Vagina (tissue), 2 donors: ENCODE measurements around the gene GATA2. TPM values are rescaled to one million over a fixed set of nuclear protein-coding genes. Genes with fewer than 3 reads are reported as not detected.

Experiments
- DNase-seq, 2 donors: peaks; one replicate each; pipeline ENCODE4 v3.0.0-alpha.2; 2017; ENCODE audit errors: extremely low spot score in 2 of 2
- H3K27ac ChIP-seq: fragments of 200-600 bp; sonication (generic); one replicate; pipeline ENCODE4 v1.5.1; 2019
- H3K27me3 ChIP-seq: fragments of 200-600 bp; sonication (generic); one replicate; pipeline ENCODE4 v1.5.1; 2019
- H3K36me3 ChIP-seq, 2 donors: fragments of 200-600 bp; sonication (generic); one replicate each; pipeline ENCODE4 v1.5.1; 2017 to 2019
- H3K4me1 ChIP-seq: fragments of 200-600 bp; sonication (generic); one replicate; pipeline ENCODE4 v1.5.1; 2019
- H3K4me3 ChIP-seq, 2 donors: fragments of 200-600 bp; sonication (generic); 1 replicate in 1 of 2; 2 replicates in 1 of 2; pipeline ENCODE4 v1.5.1; 2016 to 2019
- H3K9me3 ChIP-seq: fragments of 200-600 bp; sonication (generic); one replicate; pipeline ENCODE4 v1.5.1; 2019
- CTCF ChIP-seq, 3 experiments: fragments of 450-650 bp in 2 of 3; fragments of 200-600 bp in 1 of 3; sonication (generic) in 1 of 3; IDR thresholded peaks; one replicate each; pipeline ENCODE4 v1.5.1; 2017 to 2019; ENCODE audit warnings: antibody characterized with exemption in 3 of 3, mild to moderate bottlenecking in 2 of 3, moderate library complexity in 2 of 3
- POLR2A ChIP-seq, 2 donors: fragments of 450-650 bp; IDR thresholded peaks; one replicate each; pipeline ENCODE4 v1.6.1; 2017; ENCODE audit warnings: antibody characterized with exemption in 2 of 2, mild to moderate bottlenecking in 2 of 2, moderate library complexity in 2 of 2
- POLR2AphosphoS5 ChIP-seq, 2 donors: sonication (generic); formaldehyde crosslinking; IDR thresholded peaks; one replicate each; pipeline ENCODE4 v1.9.0; 2017; ENCODE audit warnings: antibody characterized with exemption in 2 of 2, mild to moderate bottlenecking in 2 of 2, low read depth in 1 of 2; ENCODE audit not compliant: insufficient read depth in 1 of 2
- intact Hi-C: fragments of 100-400 bp; cut with DNase I; formaldehyde crosslinking; loops from one replicate; pipeline ENCODE4 v1.15.1; 2023
- total RNA-seq: library from RNA; depleted of rRNA; stranded (reverse); fragments of >200 nt; gene quantifications from one replicate; pipeline ENCODE4 v1.2.3, GENCODE V29; 2016

Gene GATA2
- total RNA-seq, 1 donor from 2014 or later: 50.6 TPM

GRCh38 chr3:128478576-128479506 is 14.2 kb downstream of the GATA2 start:
- H3K36me3 ChIP-seq: peaks cover 0 to 9% of the 10 kb centered on the region in 2 donors
- TF ChIP-seq POLR2A (IDR thresholded peaks at IDR 0.05): no peak
- TF ChIP-seq POLR2AphosphoS5 (IDR thresholded peaks at IDR 0.05; ENCODE audit: insufficient read depth in 1 of 2, low read depth in 1 of 2): no peak
- no peak for TF ChIP-seq CTCF (IDR thresholded peaks at IDR 0.05)
- no peaks in the 10 kb centered on the region for H3K27me3 ChIP-seq

GRCh38 chr3:128476659-128477058 is 16.3 kb downstream of the GATA2 start:
- intact Hi-C loops: no loop called here
- no peaks in the 10 kb centered on the region for H3K27me3 ChIP-seq

More at GRCh38 chr3:128478576-128479506, 14.2 kb downstream of the GATA2 start:
- H3K9me3 ChIP-seq: no peaks in the 10 kb centered on the region
- no peak overlapping the region for H3K27ac ChIP-seq
- no peak overlapping the region for H3K4me3 ChIP-seq
- no peak for DNase-seq
- H3K4me1 ChIP-seq: peaks cover 19% of the 10 kb centered on the region
- intact Hi-C loops: no loop called here

GRCh38 chr3:128475355-128475754 is 17.6 kb downstream of the GATA2 start:
- Histone ChIP-seq H3K27me3 (no peaks in the 10 kb centered on the region), H3K36me3 (peaks cover 0 to 2% of the 10 kb centered on the region in 2 donors), H3K9me3 (no peaks in the 10 kb centered on the region), H3K4me3 (no peak overlapping the region), H3K27ac (no peak overlapping the region), H3K4me1 (no peaks in the 10 kb centered on the region)
- intact Hi-C loops: no loop called here
- DNase-seq: no peak
- TF ChIP-seq CTCF (IDR thresholded peaks at IDR 0.05) (no peak), POLR2A (IDR thresholded peaks at IDR 0.05) (no peak), POLR2AphosphoS5 (IDR thresholded peaks at IDR 0.05; ENCODE audit: insufficient read depth in 1 of 2, low read depth in 1 of 2) (no peak)

More at GRCh38 chr3:128476659-128477058, 16.3 kb downstream of the GATA2 start:
- DNase-seq: no peak
- Histone ChIP-seq H3K4me3 (no peak overlapping the region), H3K27ac (no peak overlapping the region), H3K4me1 (peaks cover 6% of the 10 kb centered on the region), H3K36me3 (peaks cover 0 to 9% of the 10 kb centered on the region in 2 donors), H3K9me3 (no peaks in the 10 kb centered on the region)
- TF ChIP-seq CTCF (IDR thresholded peaks at IDR 0.05) (no peak), POLR2A (IDR thresholded peaks at IDR 0.05) (no peak), POLR2AphosphoS5 (IDR thresholded peaks at IDR 0.05; ENCODE audit: insufficient read depth in 1 of 2, low read depth in 1 of 2) (no peak)

- no peak for DNase-seq
- intact Hi-C loops: no loop called here
- Histone ChIP-seq H3K27ac (no peak overlapping the region), H3K9me3 (no peaks in the 10 kb centered on the region), H3K4me3 (no peak overlapping the region), H3K27me3 (no peaks in the 10 kb centered on the region), H3K36me3 (no peaks in the 10 kb centered on the region), H3K4me1 (no peaks in the 10 kb centered on the region)
- no peak for TF ChIP-seq CTCF (IDR thresholded peaks at IDR 0.05)
- no peak for TF ChIP-seq POLR2A (IDR thresholded peaks at IDR 0.05)
- no peak for TF ChIP-seq POLR2AphosphoS5 (IDR thresholded peaks at IDR 0.05; ENCODE audit: insufficient read depth in 1 of 2, low read depth in 1 of 2)
These were observed 19.3 kb downstream of the GATA2 start for GRCh38 chr3:128473737-128474136.

- no peak for TF ChIP-seq POLR2AphosphoS5 (IDR thresholded peaks at IDR 0.05; ENCODE audit: insufficient read depth in 1 of 2, low read depth in 1 of 2)
- no peak for TF ChIP-seq POLR2A (IDR thresholded peaks at IDR 0.05)
- no peak for TF ChIP-seq CTCF (IDR thresholded peaks at IDR 0.05)
- Histone ChIP-seq H3K9me3 (no peaks in the 10 kb centered on the region), H3K4me1 (no peaks in the 10 kb centered on the region), H3K27ac (no peak overlapping the region), H3K27me3 (no peaks in the 10 kb centered on the region), H3K4me3 (no peak overlapping the region), H3K36me3 (no peaks in the 10 kb centered on the region)
- no peak for DNase-seq
- intact Hi-C loops: no loop called here
These were observed 19.9 kb downstream of the GATA2 start for GRCh38 chr3:128473180-128473519.
